ENCODE measurements around the gene IL17RE.

- TF ChIP-seq, protein P1, sequence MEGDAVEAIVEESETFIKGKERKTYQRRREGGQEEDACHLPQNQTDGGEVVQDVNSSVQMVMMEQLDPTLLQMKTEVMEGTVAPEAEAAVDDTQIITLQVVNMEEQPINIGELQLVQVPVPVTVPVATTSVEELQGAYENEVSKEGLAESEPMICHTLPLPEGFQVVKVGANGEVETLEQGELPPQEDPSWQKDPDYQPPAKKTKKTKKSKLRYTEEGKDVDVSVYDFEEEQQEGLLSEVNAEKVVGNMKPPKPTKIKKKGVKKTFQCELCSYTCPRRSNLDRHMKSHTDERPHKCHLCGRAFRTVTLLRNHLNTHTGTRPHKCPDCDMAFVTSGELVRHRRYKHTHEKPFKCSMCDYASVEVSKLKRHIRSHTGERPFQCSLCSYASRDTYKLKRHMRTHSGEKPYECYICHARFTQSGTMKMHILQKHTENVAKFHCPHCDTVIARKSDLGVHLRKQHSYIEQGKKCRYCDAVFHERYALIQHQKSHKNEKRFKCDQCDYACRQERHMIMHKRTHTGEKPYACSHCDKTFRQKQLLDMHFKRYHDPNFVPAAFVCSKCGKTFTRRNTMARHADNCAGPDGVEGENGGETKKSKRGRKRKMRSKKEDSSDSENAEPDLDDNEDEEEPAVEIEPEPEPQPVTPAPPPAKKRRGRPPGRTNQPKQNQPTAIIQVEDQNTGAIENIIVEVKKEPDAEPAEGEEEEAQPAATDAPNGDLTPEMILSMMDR (IDR thresholded peaks at IDR 0.05; ENCODE audit: extremely low read depth in 1 of 2, insufficient read depth in 1 of 2, low read depth in 1 of 2, low read length in 2 of 2) = no peak
- no peak for TF ChIP-seq POLR2A (IDR thresholded peaks at IDR 0.05; ENCODE audit: low read depth, low read length)
Measured at GRCh38 chr3:9891072-9891622, 11.5 kb upstream of the IL17RE start.
